K562 treated with DMSO at 1 percent for 12 hours (cell line): ENCODE measurements around the gene HOXD1. TPM values are rescaled to one million over a fixed set of nuclear protein-coding genes. Genes with fewer than 3 reads are reported as not detected.

Source experiments
- total RNA-seq: library from RNA; unstranded; fragments of 300-600 nt; gene quantifications from 2 replicates; pipeline ENCODE4 v1.2.3, GENCODE V29; 2022; ENCODE audit not compliant: insufficient read depth

Gene HOXD1
- total RNA-seq: not detected in 2 replicates

GRCh38 chr2:176187899-176188773 is at the start of gene HOXD1:
TSS of gene HOXD1 (plus strand) at chr2:176188668. CDS start at chr2:176188802, 134 bp downstream.

GRCh38 chr2:176151442-176152287 is 36.8 kb upstream of the HOXD1 start, which contains the start of gene HOXD4:
TSS of gene HOXD4 (plus strand) at chr2:176151550. CDS start at chr2:176151634, 84 bp downstream.

GRCh38 chr2:176156807-176157498 is 31.5 kb upstream of the HOXD1 start, which contains the start of gene HOXD3:
TSS of gene HOXD3 (plus strand) at chr2:176157307. CDS start at chr2:176169115, 11,808 bp downstream.

Other genes starting within 250 kb of the HOXD1 start
- 23.3 and 34.3 TPM in 2 replicates for gene LNPK, start 186.4 kb upstream of the HOXD1 start, total RNA-seq
- gene EVX2, start 104.7 kb upstream of the HOXD1 start, total RNA-seq: not detected in 2 replicates
- gene HOXD13, start 95.9 kb upstream of the HOXD1 start, total RNA-seq: not detected in 2 replicates
- not detected in 2 replicates for gene HOXD12, start 88.9 kb upstream of the HOXD1 start, total RNA-seq
- not detected in 2 replicates for gene HOXD11, start 81.4 kb upstream of the HOXD1 start, total RNA-seq
- not detected in 2 replicates for gene HOXD10, start 71.9 kb upstream of the HOXD1 start, total RNA-seq
- gene HOXD9, start 65.9 kb upstream of the HOXD1 start, total RNA-seq: not detected in 2 replicates
- 0.99 TPM in 1 of 2 replicates, not detected in the other for gene HOXD8, start 59.0 kb upstream of the HOXD1 start, total RNA-seq
- not detected in 2 replicates for gene HOXD4, start 37.1 kb upstream of the HOXD1 start, total RNA-seq
- not detected in 2 replicates for gene HOXD3, start 31.4 kb upstream of the HOXD1 start, total RNA-seq
- gene MTX2, start 80.8 kb downstream of the HOXD1 start, total RNA-seq: 53.2 and 61.2 TPM in 2 replicates